DMS114 treated with DMSO at 0.1 percent for 48 hours (cell line): ENCODE results near the gene PSMD13.
"Not testable (repeated sequence)": the region's sequence is repeated elsewhere in the genome, so short reads cannot be mapped to it uniquely, and the experiment has no call there.

Source experiments
- DNase-seq: peaks from one replicate; lab custom pipeline; 2025; ENCODE audit not compliant: unreplicated experiment; lab: John Stamatoyannopoulos, UW

Gene PSMD13

GRCh38 chr11:216081-216974 is 20.4 kb upstream of the PSMD13 start:
- no peak for DNase-seq

- no peak for DNase-seq
Measured at GRCh38 chr11:217704-218103, 19.1 kb upstream of the PSMD13 start.

- DNase-seq, result no peak
Measured at GRCh38 chr11:218815-219593, 17.8 kb upstream of the PSMD13 start.

- not testable (repeated sequence) for DNase-seq
Measured at GRCh38 chr11:220641-221215, 16.0 kb upstream of the PSMD13 start.

GRCh38 chr11:221539-221938 is 15.2 kb upstream of the PSMD13 start:
- DNase-seq, result no peak

GRCh38 chr11:221998-222789 is 14.6 kb upstream of the PSMD13 start:
- DNase-seq, result no peak

- no peak for DNase-seq
Measured at GRCh38 chr11:223026-223789, 13.6 kb upstream of the PSMD13 start.

GRCh38 chr11:223884-224283 is 12.9 kb upstream of the PSMD13 start:
- no peak for DNase-seq

GRCh38 chr11:224424-224823 is 12.4 kb upstream of the PSMD13 start:
- DNase-seq, result no peak

- no peak for DNase-seq
Measured at GRCh38 chr11:225734-226453, 10.9 kb upstream of the PSMD13 start.

- DNase-seq, result no peak
Measured at GRCh38 chr11:227824-228379, 8.9 kb upstream of the PSMD13 start.

- DNase-seq, result no peak
Measured at GRCh38 chr11:230431-230830, 6.3 kb upstream of the PSMD13 start.

GRCh38 chr11:232783-233565 is 3.8 kb upstream of the PSMD13 start:
- no peak for DNase-seq

GRCh38 chr11:235180-235579 is 1.6 kb upstream of the PSMD13 start:
- no peak for DNase-seq

GRCh38 chr11:235609-235996 is 1.2 kb upstream of the PSMD13 start:
- no peak for DNase-seq

- peak; percentile 43 for DNase-seq
Measured at GRCh38 chr11:235997-236773, 591 bp upstream of the PSMD13 start, which contains the start of gene SIRT3. Gene SIRT3, minus strand, starts transcription at chr11:236342. Its CDS starts 14 bp downstream, at chr11:236328.

GRCh38 chr11:238346-238745 is 1.6 kb downstream of the PSMD13 start:
- DNase-seq, result not testable (repeated sequence)

- DNase-seq, result no peak
Measured at GRCh38 chr11:240315-240714, 3.5 kb downstream of the PSMD13 start.
